Activated CD4-positive, alpha-beta T cell treated with anti-CD3 and anti-CD28 coated beads, Interleukin-2, amount 10 ng/mL, durations not matched to agents 7 days and 5 days (primary cell): ENCODE measurements around the gene CAMKK2. TPM values are rescaled to one million over a fixed set of nuclear protein-coding genes. Genes with fewer than 3 reads are reported as not detected.
A peak's percentile ranks its signal among the peaks of the same experiment; 100 is the strongest.
"Not testable (repeated sequence)": the region's sequence is repeated elsewhere in the genome, so short reads cannot be mapped to it uniquely, and the experiment has no call there.

Experiments used
- CTCF ChIA-PET: fragments of 350-600 bp; sonication (Branson Sonifier 250); formaldehyde crosslinking; loops from one replicate; lab custom pipeline; 2021; ENCODE audit warnings: antibody characterized with exemption; lab: Charles Lee
- POLR2A ChIA-PET: fragments of 350-600 bp; sonication (Branson Sonifier 250); formaldehyde crosslinking; loops from one replicate; lab custom pipeline; 2021; ENCODE audit warnings: antibody characterized with exemption; lab: Charles Lee
- DNase-seq: peaks from one replicate; pipeline ENCODE4 v3.0.0-alpha.2; 2020
- H3K27ac Mint-ChIP-seq: one replicate; pipeline ENCODE4 v1.8.0; 2021; ENCODE audit warnings: mild to moderate bottlenecking, moderate library complexity, mixed read lengths
- H3K27me3 Mint-ChIP-seq: one replicate; pipeline ENCODE4 v1.8.0; 2021; ENCODE audit warnings: mixed read lengths
- H3K36me3 Mint-ChIP-seq: one replicate; pipeline ENCODE4 v1.8.0; 2021; ENCODE audit warnings: low read depth, mixed read lengths
- H3K4me1 Mint-ChIP-seq: one replicate; pipeline ENCODE4 v1.8.0; 2021; ENCODE audit warnings: mixed read lengths
- H3K4me3 Mint-ChIP-seq: one replicate; pipeline ENCODE4 v1.8.0; 2021; ENCODE audit warnings: mild to moderate bottlenecking, moderate library complexity, mixed read lengths
- H3K9me3 Mint-ChIP-seq: one replicate; pipeline ENCODE4 v1.8.0; 2021; ENCODE audit warnings: mixed read lengths
- total RNA-seq, 2 experiments: library from RNA; stranded (reverse); gene quantifications; one replicate each; pipeline ENCODE4 v1.2.3, GENCODE V29; 2021

Gene CAMKK2
- total RNA-seq, 2 experiments from 2014 or later: 31.2 to 32.4 TPM

DNA sequence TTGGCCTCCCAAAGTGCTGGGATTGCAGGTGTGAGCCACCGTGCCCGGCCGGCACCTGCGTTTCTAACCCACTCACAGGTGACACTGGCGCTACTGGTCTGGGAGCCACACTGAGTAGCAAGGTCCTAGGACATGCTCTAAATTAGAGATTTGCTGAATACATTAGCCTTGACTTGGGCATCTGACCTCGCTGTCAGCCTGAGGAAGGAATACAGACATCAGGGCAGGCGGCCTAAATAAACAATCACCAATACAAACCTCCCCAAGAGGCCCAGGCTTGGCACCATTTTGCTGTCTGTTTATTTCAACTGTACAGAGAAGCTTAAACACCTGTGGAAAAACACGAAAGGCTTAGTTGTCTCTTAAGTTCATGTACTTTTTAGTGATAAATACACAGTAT lies 59.1 kb downstream of the CAMKK2 start:
- peaks cover 48% of the 10 kb centered on the region for H3K4me1 Mint-ChIP-seq
- H3K9me3 Mint-ChIP-seq: no peaks in the 10 kb centered on the region
- ChIA-PET CTCF (interaction anchor here (1.0 to 1.1 kb wide), 2 partner anchors 13 to 36 kb away, joined by 3 read pairs; no protein-coding TSS in a partner anchor), POLR2A (no interaction called here)
- peaks cover 63% of the 10 kb centered on the region for H3K36me3 Mint-ChIP-seq
- DNase-seq: no peak
- H3K4me3 Mint-ChIP-seq: no peak overlapping the region
- no peaks in the 10 kb centered on the region for H3K27me3 Mint-ChIP-seq
- peak overlapping the region; percentile 98 for H3K27ac Mint-ChIP-seq

GRCh38 chr12:121236776-121237175 lies 59.7 kb downstream of the CAMKK2 start:
- peaks cover 47% of the 10 kb centered on the region for H3K4me1 Mint-ChIP-seq
- no peaks in the 10 kb centered on the region for H3K9me3 Mint-ChIP-seq
- no peak overlapping the region for H3K27ac Mint-ChIP-seq
- ChIA-PET CTCF (interaction anchor here (1.1 to 1.9 kb wide), 2 partner anchors 13 to 36 kb away, joined by 3 to 6 read pairs; no protein-coding TSS in a partner anchor), POLR2A (no interaction called here)
- peaks cover 67% of the 10 kb centered on the region for H3K36me3 Mint-ChIP-seq
- no peak for DNase-seq
- H3K27me3 Mint-ChIP-seq: no peaks in the 10 kb centered on the region
- no peak overlapping the region for H3K4me3 Mint-ChIP-seq

GRCh38 chr12:121233628-121234020 lies 62.9 kb downstream of the CAMKK2 start:
- ChIA-PET POLR2A (no interaction called here), CTCF (no interaction called here)
- Mint-ChIP-seq H3K27ac (no peak overlapping the region), H3K4me3 (no peak overlapping the region), H3K36me3 (peaks cover 65% of the 10 kb centered on the region), H3K27me3 (no peaks in the 10 kb centered on the region), H3K4me1 (peaks cover 27% of the 10 kb centered on the region), H3K9me3 (no peaks in the 10 kb centered on the region)
- DNase-seq: no peak

DNA sequence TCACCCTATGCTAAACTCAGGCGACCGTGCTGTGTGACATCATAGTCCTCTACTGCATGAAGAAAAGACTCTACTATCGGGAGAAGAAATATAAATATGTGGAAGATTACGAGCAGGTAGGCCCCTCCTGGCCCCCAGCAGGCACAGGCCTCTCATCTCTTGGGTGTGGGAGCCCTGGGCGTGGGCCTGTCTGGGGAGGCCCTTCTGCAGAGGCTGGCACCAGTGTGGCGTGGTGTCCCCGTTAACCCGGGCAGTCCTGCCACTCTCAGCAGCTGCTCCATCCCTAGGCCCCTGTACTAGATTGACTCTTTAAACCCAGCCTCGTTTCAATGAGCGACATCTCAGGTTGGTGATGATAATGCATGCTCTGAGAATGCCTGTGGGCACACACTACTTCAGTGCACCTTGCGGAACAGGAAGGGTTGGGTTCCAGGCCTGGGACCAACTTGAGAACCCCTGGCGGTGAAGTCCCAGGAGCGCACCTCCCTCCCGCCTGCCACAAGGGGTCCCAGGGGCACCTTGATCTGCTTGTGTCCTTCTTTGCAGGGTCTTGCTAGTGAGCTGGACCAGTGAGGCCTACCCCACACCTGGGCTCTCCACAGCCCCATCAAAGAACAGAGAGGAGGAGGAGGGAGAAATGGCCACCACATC lies 63.4 kb downstream of the CAMKK2 start:
- H3K4me1 Mint-ChIP-seq: peaks cover 25% of the 10 kb centered on the region
- H3K4me3 Mint-ChIP-seq: no peak overlapping the region
- H3K36me3 Mint-ChIP-seq: peaks cover 67% of the 10 kb centered on the region
- POLR2A ChIA-PET: no interaction called here
- no peak for DNase-seq
- H3K27me3 Mint-ChIP-seq: no peaks in the 10 kb centered on the region
- peak overlapping the region; percentile 63 for H3K27ac Mint-ChIP-seq
- CTCF ChIA-PET: no interaction called here
- no peaks in the 10 kb centered on the region for H3K9me3 Mint-ChIP-seq

- H3K36me3 Mint-ChIP-seq: peaks cover 66% of the 10 kb centered on the region
- DNase-seq: no peak
- POLR2A ChIA-PET: no interaction called here
- no peak overlapping the region for H3K4me3 Mint-ChIP-seq
- CTCF ChIA-PET: no interaction called here
- no peaks in the 10 kb centered on the region for H3K9me3 Mint-ChIP-seq
- H3K27ac Mint-ChIP-seq: no peak overlapping the region
- H3K4me1 Mint-ChIP-seq: peaks cover 25% of the 10 kb centered on the region
- no peaks in the 10 kb centered on the region for H3K27me3 Mint-ChIP-seq
These were observed 64.3 kb downstream of the CAMKK2 start for GRCh38 chr12:121232163-121232562.

- Mint-ChIP-seq H3K27ac (peak overlapping the region; percentile 7), H3K27me3 (no peaks in the 10 kb centered on the region), H3K9me3 (no peaks in the 10 kb centered on the region), H3K4me3 (no peak overlapping the region), H3K36me3 (peaks cover 71% of the 10 kb centered on the region), H3K4me1 (peaks cover 35% of the 10 kb centered on the region)
- DNase-seq: no peak
- CTCF ChIA-PET: interaction anchor here (0.8 to 2.3 kb wide), 4 partner anchors 9 to 225 kb away, joined by 3 to 13 read pairs (median 4); no protein-coding TSS in a partner anchor
- POLR2A ChIA-PET: no interaction called here
These were observed 66.0 kb downstream of the CAMKK2 start for GRCh38 chr12:121230538-121230907.

DNA sequence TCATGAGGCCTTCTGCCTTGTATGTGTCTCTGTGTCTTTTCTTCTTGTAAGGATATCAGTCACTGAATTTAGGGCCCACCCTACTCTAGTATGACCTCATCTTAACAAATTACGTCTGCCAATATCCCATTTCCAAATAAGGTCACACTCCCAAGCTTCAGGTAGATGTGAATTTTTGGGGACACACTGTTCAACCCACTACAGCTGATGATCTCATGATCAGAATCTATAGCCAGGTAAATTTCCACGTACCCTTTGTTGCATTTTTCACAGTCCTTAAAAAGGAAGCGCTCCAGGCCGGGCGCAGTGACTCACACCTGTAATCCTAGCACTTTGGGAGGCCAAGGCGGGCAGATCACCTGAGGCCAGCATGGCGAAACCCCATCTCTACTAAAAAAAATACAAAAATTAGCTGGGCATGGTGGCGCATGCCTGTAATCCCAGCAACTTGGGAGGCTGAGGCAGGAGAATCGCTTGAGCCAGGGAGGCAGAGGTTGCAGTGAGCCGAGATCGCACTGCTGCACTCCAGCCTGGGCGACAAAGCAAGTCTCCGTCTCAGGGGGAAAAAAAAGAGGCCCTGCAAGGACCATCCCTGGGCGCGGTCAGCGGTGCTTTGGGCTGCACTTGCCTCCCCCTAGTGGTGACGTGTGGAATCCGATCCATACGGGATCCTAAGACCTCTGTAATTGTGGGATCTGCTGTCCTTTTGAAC lies 66.5 kb downstream of the CAMKK2 start:
- peaks cover 39% of the 10 kb centered on the region for H3K4me1 Mint-ChIP-seq
- POLR2A ChIA-PET, H3K9me3 Mint-ChIP-seq, H3K4me3 Mint-ChIP-seq, H3K27me3 Mint-ChIP-seq: not testable (repeated sequence)
- H3K36me3 Mint-ChIP-seq: peaks cover 66% of the 10 kb centered on the region
- DNase-seq: peak; percentile 67
- peak overlapping the region; percentile 77 for H3K27ac Mint-ChIP-seq
- CTCF ChIA-PET: interaction anchor here (1.0 to 2.3 kb wide), 3 partner anchors 9 to 225 kb away, joined by 3 to 13 read pairs (median 4); no protein-coding TSS in a partner anchor

DNA sequence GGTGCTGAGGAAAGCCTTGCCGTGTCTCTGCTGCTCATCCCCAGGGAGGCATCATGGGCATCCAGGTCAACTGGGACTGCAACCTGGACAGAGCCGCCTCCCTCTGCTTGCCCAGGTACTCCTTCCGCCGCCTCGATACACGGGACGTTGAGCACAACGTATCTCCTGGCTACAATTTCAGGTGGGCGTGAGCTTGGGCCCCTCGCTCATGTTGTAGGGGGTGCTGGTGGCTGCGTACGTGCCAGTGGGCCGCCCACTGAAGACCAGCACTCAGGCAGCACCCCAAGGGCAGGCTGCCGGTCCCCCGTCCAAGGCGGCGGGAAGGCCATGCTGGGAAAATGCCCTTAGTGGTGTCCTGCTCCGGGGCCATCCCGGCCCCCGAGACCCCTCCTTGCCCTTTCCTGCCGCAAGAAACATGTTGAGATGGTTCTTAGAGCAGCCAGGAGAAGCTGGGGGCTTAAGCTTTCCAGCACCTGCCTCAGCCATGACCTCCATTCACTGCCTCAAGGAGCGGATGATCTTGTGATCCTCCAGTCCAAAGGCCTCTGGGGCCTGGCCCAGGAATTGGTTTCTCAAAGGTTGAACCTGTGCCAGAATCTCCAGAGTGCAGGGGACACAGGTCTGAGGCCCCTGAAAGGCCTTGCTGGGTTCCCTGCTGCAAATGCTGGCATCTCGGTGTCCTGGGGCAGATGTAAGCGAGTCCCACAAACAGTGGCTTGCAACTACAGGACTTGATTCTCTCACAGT lies 67.4 kb downstream of the CAMKK2 start:
- H3K36me3 Mint-ChIP-seq: peaks cover 67% of the 10 kb centered on the region
- CTCF ChIA-PET: interaction anchor here (0.7 to 2.3 kb wide), 3 partner anchors 10 to 167 kb away, joined by 4 to 13 read pairs (median 4); no protein-coding TSS in a partner anchor
- peaks cover 46% of the 10 kb centered on the region for H3K4me1 Mint-ChIP-seq
- H3K27me3 Mint-ChIP-seq: no peaks in the 10 kb centered on the region
- H3K4me3 Mint-ChIP-seq: no peak overlapping the region
- H3K9me3 Mint-ChIP-seq: no peaks in the 10 kb centered on the region
- peak overlapping the region; percentile 77 for H3K27ac Mint-ChIP-seq
- POLR2A ChIA-PET: no interaction called here
- no peak for DNase-seq

- Mint-ChIP-seq H3K36me3 (peaks cover 71% of the 10 kb centered on the region), H3K9me3 (peaks cover 5% of the 10 kb centered on the region), H3K4me1 (peaks cover 64% of the 10 kb centered on the region), H3K27me3 (no peaks in the 10 kb centered on the region), H3K4me3 (no peak overlapping the region), H3K27ac (peak overlapping the region; percentile 91)
- ChIA-PET CTCF (interaction anchor here (1.0 kb wide), 1 partner anchor 167 kb away, joined by 3 read pairs; no protein-coding TSS in a partner anchor), POLR2A (no interaction called here)
- DNase-seq: no peak
These were observed 69.2 kb downstream of the CAMKK2 start for GRCh38 chr12:121227294-121227693.

- H3K9me3 Mint-ChIP-seq, POLR2A ChIA-PET, DNase-seq, H3K27me3 Mint-ChIP-seq, H3K4me3 Mint-ChIP-seq: not testable (repeated sequence)
- CTCF ChIA-PET: interaction anchor here (1.0 kb wide), 1 partner anchor 167 kb away, joined by 3 read pairs; no protein-coding TSS in a partner anchor
- Mint-ChIP-seq H3K36me3 (peaks cover 71% of the 10 kb centered on the region), H3K4me1 (peaks cover 69% of the 10 kb centered on the region), H3K27ac (peak overlapping the region; percentile 91)
These were observed 69.6 kb downstream of the CAMKK2 start for GRCh38 chr12:121226871-121227270.

- POLR2A ChIA-PET: no interaction called here
- CTCF ChIA-PET: no interaction called here
- Mint-ChIP-seq H3K27ac (peak overlapping the region; percentile 91), H3K36me3 (peaks cover 74% of the 10 kb centered on the region), H3K27me3 (no peaks in the 10 kb centered on the region), H3K4me1 (peaks cover 72% of the 10 kb centered on the region), H3K4me3 (no peak overlapping the region), H3K9me3 (peaks cover 5% of the 10 kb centered on the region)
- DNase-seq: no peak
These were observed 70.1 kb downstream of the CAMKK2 start for GRCh38 chr12:121226399-121226798.

- peaks cover 5% of the 10 kb centered on the region for H3K9me3 Mint-ChIP-seq
- no peaks in the 10 kb centered on the region for H3K27me3 Mint-ChIP-seq
- peaks cover 68% of the 10 kb centered on the region for H3K4me1 Mint-ChIP-seq
- POLR2A ChIA-PET: interaction anchor here (0.6 kb wide), 2 partner anchors 15 to 164 kb away, joined by 3 read pairs; no protein-coding TSS in a partner anchor
- peaks cover 71% of the 10 kb centered on the region for H3K36me3 Mint-ChIP-seq
- peak overlapping the region; percentile 53 for H3K4me3 Mint-ChIP-seq
- peak; percentile 86 for DNase-seq
- H3K27ac Mint-ChIP-seq: peak overlapping the region; percentile 91
- CTCF ChIA-PET: interaction anchor here (0.6 to 2.5 kb wide), 11 partner anchors 9 to 287 kb away, joined by 3 to 8 read pairs (median 4); no protein-coding TSS in a partner anchor
These were observed 71.9 kb downstream of the CAMKK2 start for GRCh38 chr12:121224591-121224990.
